ENCODE measurements around the gene CRTC3. TPM values are rescaled to one million over a fixed set of nuclear protein-coding genes. Genes with fewer than 3 reads are reported as not detected.

CRTC3 gene
- polyA plus RNA-seq, 6 donors from 2014 or later, result 14.2 to 47.8 (median 26.9) TPM

DNA sequence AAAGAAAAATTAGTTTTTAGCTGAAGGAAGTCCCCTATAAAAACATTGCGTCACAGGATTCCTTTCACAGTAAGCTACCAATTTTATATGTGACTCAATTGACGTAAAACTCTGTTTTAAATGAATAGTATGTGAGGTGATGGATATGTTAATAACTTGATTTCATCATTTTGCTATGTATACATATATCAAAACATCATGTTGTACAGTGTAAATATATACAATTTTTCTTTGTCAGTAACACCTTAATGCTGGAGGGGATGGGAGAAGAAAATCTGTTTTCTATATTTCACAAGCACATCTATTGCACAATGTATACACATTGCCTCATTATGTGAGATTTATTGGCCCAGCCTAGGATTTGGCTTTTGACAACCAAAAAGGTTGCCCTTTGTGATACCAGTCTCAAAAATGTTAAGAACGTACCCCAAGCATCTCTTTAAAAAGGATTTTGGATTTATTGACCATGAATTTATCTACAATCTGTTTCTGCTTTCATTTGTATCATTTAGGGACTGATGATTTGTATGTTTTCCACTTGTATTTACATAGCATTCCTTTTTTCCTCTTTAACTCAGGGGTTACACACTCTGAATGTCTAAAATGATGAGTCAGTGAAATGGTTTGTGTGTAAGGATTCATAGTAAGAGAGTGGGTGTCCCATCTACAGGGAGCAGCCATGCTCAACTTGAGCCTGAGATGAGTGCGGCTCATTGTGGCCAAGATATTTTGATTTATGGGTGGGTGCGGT, 62.6 kb downstream of the CRTC3 start:
- Mint-ChIP-seq H3K9me3 (no peaks in the 10 kb centered on the region), H3K27ac (peak overlapping the region in 3 of 6 donors; percentile 11 to 79 (median 35)), H3K36me3 (peaks cover 12 to 18% of the 10 kb centered on the region in 2 donors), H3K4me1 (peaks cover 56 to 76% (median 64%) of the 10 kb centered on the region in 3 donors), H3K4me3 (peak overlapping the region in 2 of 8 donors; percentile 9 to 47), H3K27me3 (no peaks in the 10 kb centered on the region)
- ATAC-seq (ENCODE audit: low read depth in 2 of 2) (no peak), DNase-seq (no peak)

- H3K36me3 Mint-ChIP-seq, result peaks cover 5 to 12% of the 10 kb centered on the region in 2 donors
- ATAC-seq (ENCODE audit: low read depth in 2 of 2) (no peak), DNase-seq (no peak)
- H3K27me3 Mint-ChIP-seq, result no peaks in the 10 kb centered on the region
- H3K4me1 Mint-ChIP-seq, result peaks cover 58 to 82% (median 67%) of the 10 kb centered on the region in 3 donors
- H3K27ac Mint-ChIP-seq, result peak overlapping the region; percentile 86 to 98 (median 94)
- H3K4me3 Mint-ChIP-seq, result peak overlapping the region; percentile 65 to 93 (median 87)
- no peaks in the 10 kb centered on the region for H3K9me3 Mint-ChIP-seq
These were observed 63.9 kb downstream of the CRTC3 start for GRCh38 chr15:90593499-90594158.

DNA sequence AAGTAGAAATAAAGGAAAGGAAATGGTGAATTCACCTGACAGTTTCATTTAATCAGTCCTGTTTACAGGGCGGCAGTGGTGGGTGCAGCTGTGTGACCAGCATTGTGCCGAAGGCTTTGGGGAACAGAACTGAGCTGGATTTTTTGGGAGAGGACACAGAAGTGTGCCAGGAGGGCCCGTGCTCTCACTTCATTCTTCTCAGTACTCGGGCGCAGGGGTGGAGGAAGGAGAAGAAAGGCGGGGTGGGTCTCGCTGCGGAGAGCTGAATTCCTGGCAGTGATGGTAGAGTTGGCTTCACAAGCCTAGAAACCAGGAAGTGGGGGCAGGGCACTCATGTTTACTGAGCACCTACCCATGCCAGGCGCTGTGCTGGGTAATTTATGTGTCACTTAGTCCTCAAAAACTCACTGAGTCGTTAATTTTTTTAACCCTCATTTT, 64.6 kb downstream of the CRTC3 start:
- Mint-ChIP-seq H3K4me1 (peaks cover 61 to 86% (median 68%) of the 10 kb centered on the region in 3 donors), H3K36me3 (peaks cover 4 to 8% of the 10 kb centered on the region in 2 donors), H3K27ac (peak overlapping the region; percentile 86 to 98 (median 97)), H3K27me3 (no peaks in the 10 kb centered on the region), H3K4me3 (peak overlapping the region; percentile 65 to 93 (median 87)), H3K9me3 (no peaks in the 10 kb centered on the region)
- DNase-seq (peak; percentile 81), ATAC-seq (ENCODE audit: low read depth in 2 of 2) (peak; percentile 81 to 85)

DNA sequence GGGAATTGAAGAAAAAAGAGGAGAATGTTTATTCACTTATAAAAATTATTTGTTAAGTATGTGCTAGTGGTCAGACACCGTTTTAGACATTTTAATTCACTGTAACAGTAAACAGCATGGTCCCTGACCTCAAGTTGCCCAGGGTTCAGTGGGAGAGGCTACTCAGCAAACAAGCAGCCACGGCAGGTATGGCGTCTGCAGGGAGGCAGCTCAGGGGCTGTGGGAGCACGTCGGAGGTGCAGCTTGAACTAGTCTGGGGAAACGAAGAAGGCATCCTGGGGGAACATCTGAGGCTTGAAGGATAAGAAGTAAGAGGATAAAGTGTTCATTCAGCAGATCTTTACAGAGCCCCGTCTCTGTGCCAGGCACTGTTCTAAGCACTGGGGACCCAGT, 66.0 kb downstream of the CRTC3 start:
- H3K36me3 Mint-ChIP-seq, result peaks cover under 1 to 2% of the 10 kb centered on the region in 2 donors
- ATAC-seq (ENCODE audit: low read depth in 2 of 2) (no peak), DNase-seq (no peak)
- no peaks in the 10 kb centered on the region for H3K27me3 Mint-ChIP-seq
- H3K9me3 Mint-ChIP-seq, result no peaks in the 10 kb centered on the region
- peak overlapping the region; percentile 47 to 98 (median 97) for H3K27ac Mint-ChIP-seq
- H3K4me1 Mint-ChIP-seq, result peaks cover 67 to 94% (median 75%) of the 10 kb centered on the region in 3 donors
- H3K4me3 Mint-ChIP-seq, result peak overlapping the region; percentile 65 to 93 (median 84)

DNA sequence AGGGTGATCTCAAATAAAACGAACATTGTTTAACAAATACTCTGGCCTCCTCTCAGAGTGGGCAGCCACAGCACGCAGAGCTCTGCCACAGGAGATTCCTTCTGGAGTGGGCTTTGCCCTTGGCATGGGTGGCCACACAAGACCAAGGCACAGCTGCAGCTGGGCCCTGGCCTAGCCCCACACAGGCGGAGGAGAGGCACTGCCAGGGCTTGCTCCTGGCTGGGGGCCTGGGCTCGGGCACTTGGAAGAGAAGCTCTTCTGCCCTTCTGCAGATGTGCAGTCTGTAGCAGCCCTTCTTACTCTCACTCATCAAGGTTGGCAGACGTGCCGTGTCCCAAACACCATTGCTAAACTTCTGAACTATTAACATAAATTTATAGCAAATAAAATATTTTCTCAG, 67.2 kb downstream of the CRTC3 start:
- Mint-ChIP-seq H3K9me3 (no peaks in the 10 kb centered on the region), H3K4me1 (peaks cover 71 to 93% (median 77%) of the 10 kb centered on the region in 3 donors), H3K4me3 (peak overlapping the region in 5 of 8 donors; percentile 4 to 72 (median 65)), H3K36me3 (no peaks in the 10 kb centered on the region), H3K27me3 (no peaks in the 10 kb centered on the region), H3K27ac (peak overlapping the region; percentile 52 to 98 (median 85))
- ATAC-seq (ENCODE audit: low read depth in 2 of 2), result no peak
- no peak for DNase-seq

GRCh38 chr15:90597577-90597976, 67.9 kb downstream of the CRTC3 start:
- H3K36me3 Mint-ChIP-seq, result no peaks in the 10 kb centered on the region
- peak overlapping the region; percentile 12 to 81 (median 64) for H3K4me3 Mint-ChIP-seq
- H3K4me1 Mint-ChIP-seq, result peaks cover 71 to 90% (median 77%) of the 10 kb centered on the region in 3 donors
- no peaks in the 10 kb centered on the region for H3K27me3 Mint-ChIP-seq
- DNase-seq, result peak; percentile 30
- peak overlapping the region; percentile 39 to 98 (median 87) for H3K27ac Mint-ChIP-seq
- no peaks in the 10 kb centered on the region for H3K9me3 Mint-ChIP-seq
- no peak for ATAC-seq (ENCODE audit: low read depth in 2 of 2)

DNA sequence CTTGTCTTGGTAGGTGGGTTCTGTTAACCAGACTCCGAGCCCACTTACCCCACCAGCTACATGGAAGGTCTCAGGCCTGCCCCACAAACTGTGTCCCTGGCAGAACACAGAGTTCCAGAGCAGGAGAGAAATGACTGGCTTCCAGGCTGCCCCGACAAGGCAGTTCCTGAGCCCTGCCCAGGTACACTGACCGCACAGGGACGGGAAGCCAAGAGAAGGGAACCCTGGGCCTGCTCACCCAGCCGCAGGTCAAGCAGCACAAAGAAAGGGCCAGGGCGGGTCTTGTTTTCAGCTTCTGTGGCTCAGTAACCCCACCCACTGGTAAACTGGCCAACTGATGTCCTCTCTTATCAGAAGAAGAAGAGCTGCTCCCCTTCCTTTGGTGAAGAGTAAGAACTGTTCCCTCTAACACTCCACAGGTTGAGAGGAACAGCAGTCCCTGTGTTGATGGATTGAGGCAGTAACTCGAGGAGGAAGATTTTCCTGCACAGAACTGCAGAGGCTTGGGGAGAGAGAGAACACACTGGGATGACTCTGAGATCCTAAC, 68.4 kb downstream of the CRTC3 start:
- H3K27ac Mint-ChIP-seq, result peak overlapping the region; percentile 39 to 98 (median 87)
- DNase-seq (no peak), ATAC-seq (ENCODE audit: low read depth in 2 of 2) (no peak)
- H3K4me3 Mint-ChIP-seq, result peak overlapping the region; percentile 12 to 81 (median 66)
- no peaks in the 10 kb centered on the region for H3K9me3 Mint-ChIP-seq
- H3K36me3 Mint-ChIP-seq, result no peaks in the 10 kb centered on the region
- no peaks in the 10 kb centered on the region for H3K27me3 Mint-ChIP-seq
- H3K4me1 Mint-ChIP-seq, result peaks cover 70 to 84% (median 75%) of the 10 kb centered on the region in 3 donors

DNA sequence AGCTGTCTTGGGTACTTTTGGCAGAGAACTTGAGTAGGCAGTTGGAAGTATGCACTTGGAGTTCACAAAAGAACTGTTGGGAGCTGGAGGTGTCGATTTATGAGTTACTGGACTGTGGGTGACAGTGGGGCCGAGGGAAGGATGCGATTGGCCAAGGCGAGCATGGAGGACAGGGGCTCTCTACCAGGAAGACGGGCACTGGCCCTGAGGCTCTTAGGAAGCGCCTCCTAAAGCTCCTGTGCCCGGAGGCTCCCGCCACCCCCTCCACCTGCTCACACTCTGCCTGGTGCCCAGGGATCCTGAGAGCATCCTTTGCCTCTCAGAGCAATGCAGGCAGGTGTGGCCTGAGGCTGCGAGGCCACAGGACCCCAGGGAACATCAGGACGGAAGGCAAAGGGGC, 69.0 kb downstream of the CRTC3 start:
- Mint-ChIP-seq H3K27ac (peak overlapping the region; percentile 52 to 98 (median 87)), H3K4me3 (peak overlapping the region in 6 of 8 donors; percentile 64 to 81 (median 70)), H3K36me3 (no peaks in the 10 kb centered on the region), H3K9me3 (no peaks in the 10 kb centered on the region), H3K4me1 (peaks cover 67 to 83% (median 72%) of the 10 kb centered on the region in 3 donors), H3K27me3 (no peaks in the 10 kb centered on the region)
- DNase-seq (no peak), ATAC-seq (ENCODE audit: low read depth in 2 of 2) (no peak)

- DNase-seq (no peak), ATAC-seq (ENCODE audit: low read depth in 2 of 2) (no peak)
- Mint-ChIP-seq H3K4me1 (peaks cover 67 to 83% (median 72%) of the 10 kb centered on the region in 3 donors), H3K9me3 (no peaks in the 10 kb centered on the region), H3K36me3 (no peaks in the 10 kb centered on the region), H3K27me3 (no peaks in the 10 kb centered on the region), H3K27ac (peak overlapping the region in 4 of 6 donors; percentile 82 to 98 (median 94)), H3K4me3 (peak overlapping the region in 6 of 8 donors; percentile 12 to 72 (median 34))
These were observed 69.4 kb downstream of the CRTC3 start for GRCh38 chr15:90599116-90599515.

- peaks cover 66 to 82% (median 71%) of the 10 kb centered on the region in 3 donors for H3K4me1 Mint-ChIP-seq
- H3K27ac Mint-ChIP-seq, result peak overlapping the region in 5 of 6 donors; percentile 42 to 98 (median 91)
- no peak for DNase-seq
- H3K4me3 Mint-ChIP-seq, result peak overlapping the region in 3 of 8 donors; percentile 3 to 30 (median 25)
- no peaks in the 10 kb centered on the region for H3K36me3 Mint-ChIP-seq
- no peaks in the 10 kb centered on the region for H3K27me3 Mint-ChIP-seq
- no peaks in the 10 kb centered on the region for H3K9me3 Mint-ChIP-seq
- no peak for ATAC-seq (ENCODE audit: low read depth in 2 of 2)
These were observed 69.9 kb downstream of the CRTC3 start for GRCh38 chr15:90599644-90600043.

DNA sequence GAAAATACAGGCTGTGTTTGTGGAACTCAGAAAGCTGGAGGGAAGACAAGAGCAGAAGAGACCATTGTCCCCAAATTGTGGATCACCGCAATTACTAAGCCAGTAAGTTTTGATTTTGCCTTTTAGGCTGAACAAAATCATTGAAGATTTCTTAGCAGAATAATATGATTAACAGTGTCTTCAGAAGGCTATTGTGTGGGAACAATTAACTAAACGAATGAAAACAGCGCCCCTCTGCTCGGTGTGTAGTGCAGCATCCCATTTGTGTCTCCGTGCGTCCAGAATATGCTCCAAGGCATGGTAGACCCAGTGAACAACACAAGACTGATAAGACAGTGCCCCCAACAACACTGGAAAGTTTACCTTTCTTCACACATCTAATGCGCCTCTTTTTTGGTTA, 71.2 kb downstream of the CRTC3 start:
- Mint-ChIP-seq H3K27me3 (no peaks in the 10 kb centered on the region), H3K9me3 (no peaks in the 10 kb centered on the region), H3K36me3 (no peaks in the 10 kb centered on the region), H3K27ac (peak overlapping the region in 4 of 6 donors; percentile 14 to 60 (median 26)), H3K4me1 (peaks cover 56 to 69% (median 58%) of the 10 kb centered on the region in 3 donors), H3K4me3 (peak overlapping the region in 2 of 8 donors; percentile 33 to 39)
- ATAC-seq (ENCODE audit: low read depth in 2 of 2) (no peak), DNase-seq (no peak)

DNA sequence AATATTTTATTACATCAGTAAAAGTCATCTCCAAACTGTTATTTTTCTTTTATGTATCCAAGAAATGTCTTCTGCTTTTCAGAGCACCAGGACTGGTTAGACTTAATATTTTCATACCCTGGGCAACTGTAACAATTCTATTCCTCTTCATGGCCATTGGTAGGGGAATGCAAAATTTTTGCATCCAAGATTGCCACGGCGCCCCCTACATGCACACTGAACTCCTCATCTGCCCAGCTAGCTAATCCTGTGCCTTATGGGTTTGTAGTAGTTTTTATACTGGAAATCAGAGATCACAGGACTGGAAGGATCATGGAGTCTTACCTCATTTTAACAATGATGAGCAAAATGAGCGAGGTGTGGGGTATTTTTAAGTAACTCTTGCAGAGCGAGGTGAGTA, 74.2 kb downstream of the CRTC3 start:
- Mint-ChIP-seq H3K27ac (peak overlapping the region in 5 of 6 donors; percentile 7 to 81 (median 48)), H3K27me3 (no peaks in the 10 kb centered on the region), H3K36me3 (peaks cover 11 to 18% of the 10 kb centered on the region in 2 donors), H3K9me3 (no peaks in the 10 kb centered on the region), H3K4me1 (peaks cover 34 to 45% (median 45%) of the 10 kb centered on the region in 3 donors), H3K4me3 (peak overlapping the region in 1 of 8 donors; percentile 41)
- ATAC-seq (ENCODE audit: low read depth in 2 of 2) (peak in 1 of 2 donors; percentile 56), DNase-seq (no peak)

- no peaks in the 10 kb centered on the region for H3K9me3 Mint-ChIP-seq
- peaks cover 22 to 35% (median 28%) of the 10 kb centered on the region in 3 donors for H3K4me1 Mint-ChIP-seq
These were observed 76.9 kb downstream of the CRTC3 start for GRCh38 chr15:90606641-90607040.

More at GRCh38 chr15:90606641-90607040, 76.9 kb downstream of the CRTC3 start:
- no peak overlapping the region for H3K4me3 Mint-ChIP-seq
- peak overlapping the region in 1 of 6 donors; percentile 27 for H3K27ac Mint-ChIP-seq
- no peak for DNase-seq
- H3K27me3 Mint-ChIP-seq, result no peaks in the 10 kb centered on the region
- ATAC-seq (ENCODE audit: low read depth in 2 of 2), result no peak
- peaks cover 20 to 27% of the 10 kb centered on the region in 2 donors for H3K36me3 Mint-ChIP-seq
